ENCODE measurements around the gene PRM1.
A peak's percentile ranks its signal among the peaks of the same experiment; 100 is the strongest.

Gene PRM1

GRCh38 chr16:11236461-11237254, 44.5 kb downstream of the PRM1 start:
- no peak for DNase-seq (ENCODE audit: low spot score)

GRCh38 chr16:11235703-11235991, 45.5 kb downstream of the PRM1 start:
- DNase-seq (ENCODE audit: low spot score): no peak

GRCh38 chr16:11234884-11235702, 46.0 kb downstream of the PRM1 start:
- no peak for DNase-seq (ENCODE audit: low spot score)

GRCh38 chr16:11233727-11234376, 47.3 kb downstream of the PRM1 start:
- DNase-seq (ENCODE audit: low spot score): peak; percentile 37

GRCh38 chr16:11232852-11233726, 48.0 kb downstream of the PRM1 start:
- no peak for DNase-seq (ENCODE audit: low spot score)

- DNase-seq (ENCODE audit: low spot score): no peak
These were observed 48.8 kb downstream of the PRM1 start for GRCh38 chr16:11232302-11232851.

- no peak for DNase-seq (ENCODE audit: low spot score)
These were observed 49.7 kb downstream of the PRM1 start for GRCh38 chr16:11231367-11231970.
